ENCODE results near the gene DNASE1L1.

The DNASE1L1 gene

GRCh38 chrX:154381271-154381670 is 27.8 kb downstream of the DNASE1L1 start:
- ATAC-seq (ENCODE audit: insufficient read depth, low read depth), result no peak
- H4K20me1 ChIP-seq (ENCODE audit: insufficient read depth, low read length), result peaks cover 13% of the 10 kb centered on the region
- no peaks in the 10 kb centered on the region for H3K27me3 ChIP-seq (ENCODE audit: insufficient read depth, low read length, poor library complexity)
- TF ChIP-seq, protein P1, sequence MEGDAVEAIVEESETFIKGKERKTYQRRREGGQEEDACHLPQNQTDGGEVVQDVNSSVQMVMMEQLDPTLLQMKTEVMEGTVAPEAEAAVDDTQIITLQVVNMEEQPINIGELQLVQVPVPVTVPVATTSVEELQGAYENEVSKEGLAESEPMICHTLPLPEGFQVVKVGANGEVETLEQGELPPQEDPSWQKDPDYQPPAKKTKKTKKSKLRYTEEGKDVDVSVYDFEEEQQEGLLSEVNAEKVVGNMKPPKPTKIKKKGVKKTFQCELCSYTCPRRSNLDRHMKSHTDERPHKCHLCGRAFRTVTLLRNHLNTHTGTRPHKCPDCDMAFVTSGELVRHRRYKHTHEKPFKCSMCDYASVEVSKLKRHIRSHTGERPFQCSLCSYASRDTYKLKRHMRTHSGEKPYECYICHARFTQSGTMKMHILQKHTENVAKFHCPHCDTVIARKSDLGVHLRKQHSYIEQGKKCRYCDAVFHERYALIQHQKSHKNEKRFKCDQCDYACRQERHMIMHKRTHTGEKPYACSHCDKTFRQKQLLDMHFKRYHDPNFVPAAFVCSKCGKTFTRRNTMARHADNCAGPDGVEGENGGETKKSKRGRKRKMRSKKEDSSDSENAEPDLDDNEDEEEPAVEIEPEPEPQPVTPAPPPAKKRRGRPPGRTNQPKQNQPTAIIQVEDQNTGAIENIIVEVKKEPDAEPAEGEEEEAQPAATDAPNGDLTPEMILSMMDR (IDR thresholded peaks at IDR 0.05; ENCODE audit: borderline replicate concordance, extremely low read depth, low read length, poor library complexity, severe bottlenecking), result no peak
- no peak for TF ChIP-seq EZH2 (IDR thresholded peaks at IDR 0.05; ENCODE audit: borderline replicate concordance, low read depth, low read length, severe bottlenecking)
- no peak overlapping the region for H3K4me2 ChIP-seq (ENCODE audit: insufficient read depth, low read length)
- no peak overlapping the region for H2AFZ ChIP-seq (ENCODE audit: low read depth, low read length)
- H3K9ac ChIP-seq (ENCODE audit: low read depth, low read length), result no peak overlapping the region
- no peaks in the 10 kb centered on the region for H3K9me3 ChIP-seq (ENCODE audit: insufficient read depth, low read length, severe bottlenecking)
- H3K4me1 ChIP-seq (ENCODE audit: insufficient read depth, low read length), result peaks cover 25% of the 10 kb centered on the region
- no peak overlapping the region for H3K4me3 ChIP-seq (ENCODE audit: low read depth in 1 of 2, low read length in 2 of 2)
- no peak overlapping the region for H3K27ac ChIP-seq (ENCODE audit: low read length)
- H3K36me3 ChIP-seq (ENCODE audit: insufficient read depth, low read length), result peaks cover 18% of the 10 kb centered on the region; the same call in 1 of the 2 replicates
- no peak for DNase-seq
- H3K79me2 ChIP-seq (ENCODE audit: insufficient read depth, low read length), result peaks cover 22% of the 10 kb centered on the region

DNA sequence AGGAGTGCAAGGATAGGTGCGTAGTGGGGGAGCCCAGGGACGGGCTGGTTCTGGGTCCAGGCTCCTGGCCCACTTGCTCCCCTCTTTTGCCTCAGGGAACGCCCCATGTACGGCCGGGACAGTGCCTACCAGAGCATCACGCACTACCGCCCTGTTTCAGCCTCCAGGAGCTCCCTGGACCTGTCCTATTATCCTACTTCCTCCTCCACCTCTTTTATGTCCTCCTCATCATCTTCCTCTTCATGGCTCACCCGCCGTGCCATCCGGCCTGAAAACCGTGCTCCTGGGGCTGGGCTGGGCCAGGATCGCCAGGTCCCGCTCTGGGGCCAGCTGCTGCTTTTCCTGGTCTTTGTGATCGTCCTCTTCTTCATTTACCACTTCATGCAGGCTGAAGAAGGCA is 28.3 kb downstream of the DNASE1L1 start:
- H3K4me2 ChIP-seq (ENCODE audit: insufficient read depth, low read length), result peak overlapping the region; percentile 93
- DNase-seq (no peak), ATAC-seq (ENCODE audit: insufficient read depth, low read depth) (no peak)
- H3K27me3 ChIP-seq (ENCODE audit: insufficient read depth, low read length, poor library complexity), result no peaks in the 10 kb centered on the region
- no peak overlapping the region; the same call in 1 of the 2 replicates for H3K27ac ChIP-seq (ENCODE audit: low read length)
- peaks cover 25% of the 10 kb centered on the region for H3K4me1 ChIP-seq (ENCODE audit: insufficient read depth, low read length)
- H2AFZ ChIP-seq (ENCODE audit: low read depth, low read length), result no peak overlapping the region
- H3K36me3 ChIP-seq (ENCODE audit: insufficient read depth, low read length), result peaks cover 18% of the 10 kb centered on the region; the same call in 1 of the 2 replicates
- H3K79me2 ChIP-seq (ENCODE audit: insufficient read depth, low read length), result peaks cover 22% of the 10 kb centered on the region
- peak overlapping the region; percentile 97; the same call in 1 of the 2 replicates for H3K9ac ChIP-seq (ENCODE audit: low read depth, low read length)
- 0 out of 4 replicates have a peak overlapping the region, but pooled peaks of 1 of the 2 experiments have one; percentile 80 for H3K4me3 ChIP-seq (ENCODE audit: low read depth in 1 of 2, low read length in 2 of 2)
- H4K20me1 ChIP-seq (ENCODE audit: insufficient read depth, low read length), result peaks cover 13% of the 10 kb centered on the region
- H3K9me3 ChIP-seq (ENCODE audit: insufficient read depth, low read length, severe bottlenecking), result no peaks in the 10 kb centered on the region
- TF ChIP-seq, protein P1 (IDR thresholded peaks at IDR 0.05; ENCODE audit: borderline replicate concordance, extremely low read depth, low read length, poor library complexity, severe bottlenecking), result no peak
- no peak for TF ChIP-seq EZH2 (IDR thresholded peaks at IDR 0.05; ENCODE audit: borderline replicate concordance, low read depth, low read length, severe bottlenecking)

DNA sequence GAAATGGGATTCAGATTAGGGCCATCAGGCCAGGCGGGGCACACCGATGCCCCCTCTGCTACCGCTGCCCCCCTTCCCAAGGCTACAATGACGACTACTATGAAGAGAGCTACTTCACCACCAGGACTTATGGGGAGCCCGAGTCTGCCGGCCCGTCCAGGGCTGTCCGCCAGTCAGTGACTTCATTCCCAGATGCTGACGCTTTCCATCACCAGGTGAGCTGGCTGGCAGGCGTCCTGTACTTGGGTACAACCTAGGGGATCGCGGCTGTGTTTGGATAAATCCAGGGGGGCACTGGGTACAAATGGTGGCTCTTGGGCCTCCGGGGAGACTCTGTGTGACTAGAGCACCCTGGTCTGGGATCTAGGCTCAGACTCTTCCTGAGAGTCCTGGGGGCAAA is 28.9 kb downstream of the DNASE1L1 start:
- peak overlapping the region; percentile 92 for H3K27ac ChIP-seq (ENCODE audit: low read length)
- H3K9me3 ChIP-seq (ENCODE audit: insufficient read depth, low read length, severe bottlenecking), result no peaks in the 10 kb centered on the region
- H3K4me1 ChIP-seq (ENCODE audit: insufficient read depth, low read length), result peaks cover 25% of the 10 kb centered on the region
- peak overlapping the region; percentile 80 to 91 for H3K4me3 ChIP-seq (ENCODE audit: low read depth in 1 of 2, low read length in 2 of 2)
- H2AFZ ChIP-seq (ENCODE audit: low read depth, low read length), result no peak overlapping the region
- TF ChIP-seq EZH2 (IDR thresholded peaks at IDR 0.05; ENCODE audit: borderline replicate concordance, low read depth, low read length, severe bottlenecking), result no peak
- TF ChIP-seq, protein P1 (IDR thresholded peaks at IDR 0.05; ENCODE audit: borderline replicate concordance, extremely low read depth, low read length, poor library complexity, severe bottlenecking), result no peak
- peak overlapping the region; percentile 97 for H3K9ac ChIP-seq (ENCODE audit: low read depth, low read length)
- DNase-seq (no peak), ATAC-seq (ENCODE audit: insufficient read depth, low read depth) (no peak)
- peaks cover 18% of the 10 kb centered on the region; the same call in 1 of the 2 replicates for H3K36me3 ChIP-seq (ENCODE audit: insufficient read depth, low read length)
- peaks cover 22% of the 10 kb centered on the region for H3K79me2 ChIP-seq (ENCODE audit: insufficient read depth, low read length)
- no peaks in the 10 kb centered on the region for H3K27me3 ChIP-seq (ENCODE audit: insufficient read depth, low read length, poor library complexity)
- H3K4me2 ChIP-seq (ENCODE audit: insufficient read depth, low read length), result peak overlapping the region; percentile 93
- peaks cover 13% of the 10 kb centered on the region for H4K20me1 ChIP-seq (ENCODE audit: insufficient read depth, low read length)

Data from DND-41 (cell line).